CD4-positive, alpha-beta T cell treated with Interleukin-2 at 100 ng/mL for 4 hours (primary cell): Measurements from ENCODE around the gene HOXD8.

Source experiments
- DNase-seq: peaks from one replicate; pipeline ENCODE4 v3.0.0-alpha.2; 2020; ENCODE audit warnings: low spot score

The HOXD8 gene

DNA sequence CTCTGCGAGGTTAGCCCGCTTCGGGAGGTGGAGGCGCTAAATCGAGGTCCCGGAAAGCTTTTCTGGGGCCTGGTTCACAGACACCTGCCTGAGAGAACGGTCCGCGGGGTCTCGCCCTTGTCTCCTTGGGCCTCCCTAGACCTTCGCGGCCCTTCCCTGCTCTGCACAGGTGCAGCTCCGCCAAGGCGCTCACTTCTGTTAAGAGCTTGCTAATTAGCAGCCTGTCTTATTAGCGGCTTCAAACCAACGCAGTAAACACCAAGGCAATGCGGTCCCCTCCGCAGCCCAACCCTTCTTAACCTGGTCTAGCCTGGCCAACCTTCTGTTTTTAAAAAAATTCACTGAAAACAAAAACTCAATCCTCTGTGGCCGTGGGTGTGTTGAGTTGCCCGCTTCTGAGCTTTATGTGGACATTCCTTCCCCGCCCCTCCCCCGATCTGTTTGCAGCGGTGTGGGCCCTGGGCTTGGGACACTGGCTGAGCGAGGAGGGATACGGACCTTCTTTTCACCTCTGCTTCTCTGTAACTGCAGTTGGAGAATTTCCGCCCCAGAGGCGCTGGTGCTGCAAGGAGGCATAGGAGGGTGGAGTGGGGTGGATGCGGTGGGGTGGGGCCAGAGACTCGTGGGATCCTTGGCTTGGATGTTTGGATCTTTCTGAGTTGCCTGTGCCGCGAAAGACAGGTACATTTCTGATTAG is 18.4 kb downstream of the HOXD8 start:
- DNase-seq, result no peak

DNA sequence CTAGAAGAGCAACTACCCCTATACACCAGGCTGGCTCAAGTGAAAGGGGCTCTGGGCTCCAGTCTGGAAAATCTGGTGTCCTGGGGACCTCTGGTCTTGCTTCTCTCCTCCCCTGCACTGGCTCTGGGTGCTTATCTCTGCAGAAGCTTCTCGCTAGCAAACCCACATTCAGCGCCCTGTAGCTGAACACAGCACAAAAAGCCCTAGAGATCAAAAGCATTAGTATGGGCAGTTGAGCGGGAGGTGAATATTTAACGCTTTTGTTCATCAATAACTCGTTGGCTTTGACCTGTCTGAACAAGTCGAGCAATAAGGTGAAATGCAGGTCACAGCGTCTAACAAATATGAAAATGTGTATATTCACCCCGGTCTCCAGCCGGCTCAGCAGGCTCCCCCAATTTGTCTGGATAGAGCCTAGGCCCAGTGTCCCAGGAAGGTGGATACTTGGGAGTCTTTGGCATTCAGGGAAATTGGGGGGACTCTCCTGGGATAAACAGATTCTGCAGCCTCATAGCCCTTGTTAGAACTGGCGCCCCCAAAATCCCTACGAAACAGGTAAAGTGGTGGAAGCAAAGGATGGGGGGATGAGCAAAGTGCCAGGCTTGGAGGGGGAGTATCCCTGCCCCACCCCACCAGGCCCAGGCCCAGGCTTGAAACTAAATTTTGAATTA is 19.4 kb downstream of the HOXD8 start:
- no peak for DNase-seq

DNA sequence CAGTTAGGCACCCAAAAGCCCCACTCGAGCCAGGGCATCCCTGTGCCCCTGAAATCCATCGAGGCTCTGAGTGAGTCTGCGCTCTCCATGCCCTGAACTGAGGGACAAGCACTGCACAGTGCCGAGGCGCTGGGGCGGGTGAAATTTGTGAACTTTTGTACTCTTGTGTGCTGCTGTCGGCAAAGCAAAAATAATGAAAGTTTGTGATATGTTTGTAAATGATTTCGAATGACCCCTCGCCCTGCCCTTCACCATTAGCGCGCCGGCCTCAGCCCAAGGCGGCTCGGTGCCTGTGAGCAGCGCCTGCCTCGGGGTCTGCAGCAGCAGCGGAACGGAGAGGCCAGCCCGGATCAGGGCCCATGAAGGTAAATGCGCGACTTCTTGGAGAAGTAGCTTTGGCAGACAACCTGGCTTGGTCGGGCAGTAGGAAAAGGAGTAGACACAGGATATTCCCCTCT is 20.0 kb downstream of the HOXD8 start:
- no peak for DNase-seq

DNA sequence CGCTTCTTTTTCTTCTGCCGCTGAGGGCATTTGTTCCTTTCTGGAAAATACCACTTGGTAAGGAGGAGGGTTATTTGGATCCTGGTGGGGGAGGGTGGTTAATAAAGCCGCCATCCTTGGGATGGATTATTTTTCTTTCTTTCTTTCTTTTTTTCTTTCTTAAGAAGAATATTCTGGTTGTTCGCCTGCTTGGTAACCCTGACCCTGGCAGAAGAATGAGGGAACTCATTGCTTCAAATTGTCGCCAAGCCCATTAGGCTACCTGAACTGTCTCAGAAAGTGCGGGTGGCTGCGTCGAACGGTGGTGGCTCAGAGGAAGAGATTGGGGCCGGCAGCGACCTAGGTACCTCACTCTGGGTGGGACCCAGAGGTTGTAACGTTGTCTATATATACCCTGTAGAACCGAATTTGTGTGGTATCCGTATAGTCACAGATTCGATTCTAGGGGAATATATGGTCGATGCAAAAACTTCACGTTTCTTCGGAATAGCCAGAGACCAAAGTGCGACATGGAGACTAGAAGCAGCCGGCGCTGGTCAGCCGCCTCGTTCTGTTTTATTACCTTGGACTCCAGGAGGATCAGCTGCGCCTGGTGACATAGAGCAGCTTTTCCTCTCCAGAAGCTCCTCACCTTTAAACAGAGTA is 20.6 kb downstream of the HOXD8 start:
- DNase-seq, result no peak

DNA sequence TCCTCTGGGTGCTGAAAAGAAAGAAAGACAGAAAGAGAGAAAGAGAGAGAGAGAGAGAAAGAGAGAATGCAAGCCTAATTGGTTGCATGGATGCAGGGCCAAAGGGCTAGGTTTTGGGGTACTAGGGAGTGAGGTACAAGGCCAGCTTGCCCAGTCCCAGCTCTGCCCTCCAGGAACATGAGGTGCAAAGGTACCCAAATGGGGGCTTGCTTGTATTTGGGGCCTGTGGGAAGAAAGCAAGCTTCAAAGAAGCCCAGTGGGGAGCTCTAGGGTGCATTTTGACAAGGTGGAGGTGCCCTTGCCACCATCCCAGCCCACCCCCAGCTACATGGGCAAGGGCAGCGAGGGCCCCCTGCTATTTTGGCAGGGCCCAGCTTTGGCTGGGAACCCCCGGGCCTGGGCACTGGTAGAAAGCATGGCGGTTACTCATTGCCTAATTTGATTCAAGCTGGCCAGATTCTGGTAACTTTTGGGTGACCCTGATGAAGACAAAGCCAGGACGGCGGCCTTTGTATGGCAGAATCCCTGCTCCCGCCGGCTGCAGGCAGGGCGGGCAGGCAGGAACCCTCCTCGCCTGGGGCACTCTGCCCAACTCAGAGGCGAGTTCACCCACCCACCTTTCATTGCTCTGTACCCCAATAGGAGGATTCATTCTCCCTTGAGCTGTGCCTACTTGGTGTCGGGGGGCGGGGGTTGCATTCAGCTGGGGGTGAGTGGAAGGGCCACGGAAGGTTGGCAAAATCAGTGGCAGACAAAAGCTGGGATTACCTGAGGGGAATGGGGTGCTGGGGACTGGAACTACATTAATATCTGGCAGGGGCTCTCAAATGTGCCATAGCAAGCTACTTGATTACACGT is 21.3 kb downstream of the HOXD8 start:
- no peak for DNase-seq

DNA sequence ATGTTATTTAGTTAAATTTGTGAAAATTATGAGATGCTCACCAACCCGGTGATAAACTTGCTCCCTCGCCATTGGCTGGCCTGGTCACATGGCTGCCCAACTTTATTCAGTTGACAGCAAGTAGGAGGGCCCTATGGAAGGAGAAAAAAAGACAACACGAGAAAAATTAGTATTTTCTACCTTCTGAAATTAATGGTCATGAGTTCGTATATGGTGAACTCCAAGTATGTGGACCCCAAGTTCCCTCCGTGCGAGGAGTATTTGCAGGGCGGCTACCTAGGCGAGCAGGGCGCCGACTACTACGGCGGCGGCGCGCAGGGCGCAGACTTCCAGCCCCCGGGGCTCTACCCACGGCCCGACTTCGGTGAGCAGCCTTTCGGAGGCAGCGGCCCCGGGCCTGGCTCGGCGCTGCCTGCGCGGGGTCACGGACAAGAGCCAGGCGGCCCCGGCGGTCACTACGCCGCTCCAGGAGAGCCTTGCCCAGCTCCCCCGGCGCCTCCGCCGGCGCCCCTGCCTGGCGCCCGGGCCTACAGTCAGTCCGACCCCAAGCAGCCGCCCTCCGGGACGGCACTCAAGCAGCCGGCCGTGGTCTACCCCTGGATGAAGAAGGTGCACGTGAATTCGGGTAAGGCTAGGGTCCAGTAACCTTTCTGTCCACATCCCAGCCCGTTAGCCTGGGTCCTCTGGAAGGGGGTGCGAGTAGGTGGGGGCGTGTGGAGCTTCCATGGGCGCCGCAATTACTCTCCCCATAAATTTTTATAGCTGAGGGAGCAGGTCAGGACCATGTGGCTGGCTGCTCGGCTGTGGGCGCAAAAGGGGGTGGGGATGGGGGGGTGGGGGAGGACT is 22.2 kb downstream of the HOXD8 start, which contains the start of gene HOXD4:
HOXD4 (plus strand) TSS at position 109 of the 846 bp plus-strand sequence; CDS start at position 193, 84 bp downstream.
- DNase-seq, result no peak

DNA sequence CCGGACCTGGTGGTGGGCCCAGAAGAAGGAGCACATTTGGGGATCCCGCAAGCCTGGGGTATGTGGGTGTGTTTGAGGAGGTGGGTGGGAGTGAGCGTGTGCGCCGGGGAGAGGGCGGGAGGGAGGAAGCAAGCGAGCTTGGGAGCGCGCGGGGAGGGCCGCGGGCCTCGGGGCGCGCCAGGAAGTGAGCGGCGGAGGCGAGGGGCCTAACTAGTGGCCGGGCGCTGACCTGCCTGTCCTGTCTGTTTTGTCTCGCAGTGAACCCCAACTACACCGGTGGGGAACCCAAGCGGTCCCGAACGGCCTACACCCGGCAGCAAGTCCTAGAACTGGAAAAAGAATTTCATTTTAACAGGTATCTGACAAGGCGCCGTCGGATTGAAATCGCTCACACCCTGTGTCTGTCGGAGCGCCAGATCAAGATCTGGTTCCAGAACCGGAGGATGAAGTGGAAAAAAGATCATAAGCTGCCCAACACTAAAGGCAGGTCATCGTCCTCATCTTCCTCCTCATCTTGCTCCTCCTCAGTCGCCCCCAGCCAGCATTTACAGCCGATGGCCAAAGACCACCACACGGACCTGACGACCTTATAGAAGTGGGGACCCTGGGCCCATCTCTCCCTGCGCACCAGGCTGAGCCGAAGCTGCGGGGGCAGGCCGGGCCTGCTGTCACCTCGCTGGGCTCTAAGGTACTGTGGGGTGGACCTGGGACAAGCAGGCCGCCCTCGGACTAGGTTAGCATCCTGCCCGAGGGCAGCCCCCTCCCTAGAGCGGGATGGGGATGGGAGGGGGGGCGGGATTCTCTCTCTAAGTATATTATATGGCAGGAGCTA is 23.1 kb downstream of the HOXD8 start:
- DNase-seq, result no peak

DNA sequence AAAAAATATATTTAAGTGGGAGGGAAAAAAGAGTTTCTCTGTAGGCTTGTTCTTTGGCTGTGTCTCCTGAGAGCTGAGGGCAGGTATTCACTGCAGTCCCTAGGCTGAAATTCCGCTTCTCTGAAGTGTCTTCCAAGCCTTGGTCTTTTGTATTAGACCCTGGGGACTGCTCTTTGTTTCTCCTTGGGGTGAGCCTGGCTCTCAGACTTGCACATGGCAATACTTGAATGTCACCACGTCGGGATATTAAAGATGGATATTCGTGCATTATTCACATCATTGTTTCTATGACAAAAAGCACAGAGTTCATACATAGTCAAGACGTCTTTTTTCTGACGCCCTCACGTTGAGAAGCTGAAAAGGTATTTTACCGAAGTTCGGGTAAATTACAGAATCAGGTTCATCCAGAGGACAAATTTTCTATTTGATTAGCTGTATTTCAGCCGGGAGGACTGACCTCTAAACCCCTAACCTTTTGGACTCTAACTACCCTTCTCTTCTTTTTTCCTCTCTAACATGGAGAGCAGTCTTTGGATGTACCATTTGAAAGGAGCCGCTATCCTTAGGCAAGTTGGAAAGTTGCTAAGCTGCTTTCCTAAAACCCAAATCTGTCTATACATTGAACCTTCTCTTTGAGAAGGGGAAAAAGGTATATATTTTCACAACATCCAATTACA is 25.2 kb downstream of the HOXD8 start:
- DNase-seq, result no peak

DNA sequence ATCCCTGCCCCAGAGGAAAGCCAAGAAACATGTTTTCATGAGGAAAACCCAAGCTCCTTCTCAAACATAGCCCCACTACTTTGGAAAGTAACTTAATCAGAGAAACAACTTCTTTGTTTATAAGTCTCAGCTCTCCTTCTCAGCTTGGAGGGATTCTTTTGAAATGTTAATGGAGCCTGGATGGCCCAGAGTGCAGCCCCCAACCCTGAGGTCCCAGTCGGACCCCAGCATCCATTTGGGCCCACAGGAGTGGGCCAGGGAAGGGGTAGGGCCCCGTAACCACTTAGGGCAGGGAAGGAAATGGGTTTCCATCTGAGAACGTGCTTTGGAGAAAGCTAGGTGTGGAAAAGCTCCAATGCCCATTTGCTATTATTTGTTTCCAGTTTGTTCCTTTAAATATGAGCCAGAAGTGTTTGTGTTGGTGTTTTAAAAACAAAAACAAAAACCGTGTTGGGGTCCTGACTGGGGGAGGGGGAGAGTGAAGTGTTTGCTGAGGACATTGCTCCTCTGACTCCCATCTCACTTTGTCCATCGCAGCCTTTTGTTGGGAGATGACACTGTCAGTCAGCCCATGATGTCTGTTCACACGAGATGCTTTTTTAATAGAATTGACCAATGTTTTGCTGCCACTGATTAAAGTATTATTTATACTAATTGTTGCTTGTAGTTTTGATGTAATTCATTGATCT is 26.0 kb downstream of the HOXD8 start:
- no peak for DNase-seq

DNA sequence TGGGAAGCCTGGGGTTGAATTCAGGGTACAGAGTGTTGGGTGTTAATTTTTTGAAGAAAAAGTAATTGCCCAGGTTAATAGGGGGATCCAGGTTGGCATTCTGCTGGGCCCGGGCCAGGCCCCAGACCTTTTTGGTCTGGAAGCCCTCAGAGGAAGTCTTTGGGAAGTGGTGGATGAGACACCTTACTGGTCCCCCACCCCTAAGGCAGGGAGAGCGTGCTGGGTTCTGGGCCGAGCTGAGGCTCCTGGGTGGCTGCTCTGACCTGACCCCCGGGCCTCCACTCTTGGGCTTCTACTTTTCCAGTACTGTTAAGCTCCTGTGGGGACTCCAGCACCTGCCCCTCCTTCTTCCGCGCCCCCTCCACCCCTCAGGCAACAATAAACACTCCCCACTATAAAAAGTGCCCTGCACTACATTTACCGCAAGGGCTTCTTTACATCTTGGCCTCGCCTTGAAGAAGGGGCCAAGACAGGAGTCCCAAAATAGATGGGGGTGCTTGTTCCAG is 26.8 kb downstream of the HOXD8 start:
- no peak for DNase-seq

DNA sequence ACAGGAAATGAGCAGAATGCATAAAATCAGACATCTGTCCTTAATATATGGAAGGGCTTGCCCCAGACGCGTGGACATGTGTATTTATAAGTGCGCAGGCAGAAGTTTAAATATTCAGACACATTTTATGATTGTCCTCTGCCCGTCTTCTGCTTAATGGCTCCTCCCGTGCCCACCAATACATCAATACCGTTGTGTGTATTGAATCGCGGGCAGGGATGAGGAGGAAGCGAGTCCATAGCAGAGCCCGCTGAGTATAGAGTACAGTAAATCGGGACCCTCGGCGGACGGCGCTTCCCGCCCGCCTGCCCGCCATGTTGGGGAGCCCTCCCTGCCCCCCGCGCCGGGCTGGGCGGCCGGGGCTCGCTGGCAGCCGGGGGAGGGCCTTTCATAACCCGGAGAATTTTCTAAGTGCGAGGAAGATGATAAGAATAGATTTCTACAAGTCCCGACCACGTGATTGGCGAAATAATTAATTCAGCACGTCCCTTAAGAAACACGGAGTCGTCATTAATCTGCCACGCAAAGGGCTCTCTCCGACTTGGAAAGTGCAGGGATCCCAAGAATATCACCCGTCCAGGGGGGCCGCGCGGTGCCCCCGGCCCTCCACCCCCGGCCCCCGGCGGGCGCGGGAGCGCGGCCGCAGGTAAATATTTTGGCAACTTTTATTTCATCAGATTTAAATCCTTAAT is 27.4 kb downstream of the HOXD8 start, which contains the start of gene HOXD3:
HOXD3 (plus strand) TSS at position 501 of the 692 bp plus-strand sequence. CDS start 11,808 bp downstream, outside the sequence.
- DNase-seq, result no peak

DNA sequence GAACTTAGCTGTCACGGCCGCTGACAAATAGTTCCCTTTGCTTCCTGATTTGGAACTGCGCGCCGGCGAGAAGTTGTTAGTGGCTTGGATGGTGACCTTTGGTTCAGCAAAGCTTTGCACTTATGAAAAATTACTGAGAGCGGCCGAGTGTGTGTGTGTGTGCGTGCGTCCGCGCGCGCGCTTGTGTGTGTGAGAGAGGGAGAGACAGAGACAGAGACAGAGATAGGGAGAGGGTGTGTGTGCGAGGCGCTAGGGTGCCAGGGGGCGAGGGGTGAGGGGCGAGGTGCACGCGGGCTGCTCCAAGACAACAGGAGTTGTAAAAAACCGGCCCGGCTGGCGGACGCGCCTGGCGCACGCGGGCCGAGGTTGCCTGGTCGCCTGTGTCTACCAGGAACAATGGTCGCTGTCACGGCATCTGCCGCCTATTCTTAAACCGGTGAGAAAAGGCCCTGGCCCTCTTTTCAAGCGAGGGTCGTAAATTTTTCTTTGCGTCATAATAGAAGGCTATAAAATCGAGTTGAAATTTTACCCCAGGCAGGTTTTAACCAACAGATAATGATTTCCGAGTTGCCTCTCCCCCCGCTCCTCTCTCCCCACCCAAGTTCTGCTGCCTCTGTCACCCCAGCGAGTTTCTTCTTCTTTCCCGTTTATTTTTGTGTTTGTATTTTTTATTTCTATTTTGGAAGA is 28.1 kb downstream of the HOXD8 start:
- no peak for DNase-seq

DNA sequence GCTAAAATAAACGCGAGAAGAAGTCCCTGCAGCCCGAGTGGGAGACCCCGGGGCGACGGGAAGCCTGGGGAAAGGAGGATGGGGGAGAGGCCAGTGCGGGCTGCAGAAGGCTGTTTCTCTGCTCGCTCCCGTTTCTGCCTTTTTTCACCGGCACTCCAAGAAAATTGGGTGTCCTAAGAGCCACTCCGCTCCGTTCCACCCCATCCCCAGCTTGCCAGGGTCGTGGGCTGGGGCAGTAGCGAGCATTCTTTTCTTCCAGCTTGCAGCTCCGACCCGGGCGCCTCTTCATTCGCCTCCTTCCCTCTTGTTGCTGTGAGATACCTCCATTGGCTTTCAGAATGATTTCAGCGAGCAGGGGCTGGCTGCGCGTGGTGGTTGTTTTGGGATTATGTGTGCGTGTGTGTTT is 28.7 kb downstream of the HOXD8 start:
- no peak for DNase-seq

DNA sequence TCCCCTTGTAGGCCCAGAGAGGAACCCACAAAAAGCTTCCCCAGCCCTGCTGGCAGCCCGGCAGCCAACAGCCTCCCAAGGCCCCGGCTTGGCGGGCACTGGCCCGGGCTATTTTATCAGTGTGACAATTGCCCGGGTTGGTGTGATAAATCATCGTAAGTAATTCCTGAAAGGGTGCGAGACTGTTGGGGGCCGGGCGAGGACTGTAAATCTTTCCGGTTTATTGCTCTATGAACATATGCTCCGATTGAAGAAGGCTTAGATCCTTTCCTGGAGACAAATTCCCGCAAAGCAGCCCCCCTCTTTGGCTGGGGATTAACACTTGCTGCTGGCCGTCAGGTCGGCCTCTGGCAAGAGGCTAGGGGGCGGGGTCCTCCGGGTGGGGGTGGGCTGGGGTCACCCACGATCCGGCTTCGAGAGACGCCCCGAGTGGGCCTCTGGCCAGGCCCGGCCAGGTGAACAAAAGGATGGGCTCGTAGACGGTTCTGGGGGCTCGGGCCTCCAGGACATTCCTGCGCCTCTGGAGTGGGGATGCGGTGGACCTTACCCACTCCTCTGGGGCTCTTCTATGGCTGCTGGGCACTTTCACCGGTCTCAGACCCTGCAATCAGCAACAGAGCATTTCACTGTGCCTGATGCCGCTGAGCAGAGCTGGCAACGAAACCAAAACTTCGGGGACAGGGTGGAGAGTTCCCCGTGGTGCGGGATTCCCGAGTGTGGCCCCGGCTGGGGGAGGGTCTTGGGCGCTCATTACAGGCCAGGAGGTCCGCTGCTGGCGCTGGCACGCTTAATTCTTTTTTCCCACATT is 29.6 kb downstream of the HOXD8 start:
- DNase-seq, result no peak

DNA sequence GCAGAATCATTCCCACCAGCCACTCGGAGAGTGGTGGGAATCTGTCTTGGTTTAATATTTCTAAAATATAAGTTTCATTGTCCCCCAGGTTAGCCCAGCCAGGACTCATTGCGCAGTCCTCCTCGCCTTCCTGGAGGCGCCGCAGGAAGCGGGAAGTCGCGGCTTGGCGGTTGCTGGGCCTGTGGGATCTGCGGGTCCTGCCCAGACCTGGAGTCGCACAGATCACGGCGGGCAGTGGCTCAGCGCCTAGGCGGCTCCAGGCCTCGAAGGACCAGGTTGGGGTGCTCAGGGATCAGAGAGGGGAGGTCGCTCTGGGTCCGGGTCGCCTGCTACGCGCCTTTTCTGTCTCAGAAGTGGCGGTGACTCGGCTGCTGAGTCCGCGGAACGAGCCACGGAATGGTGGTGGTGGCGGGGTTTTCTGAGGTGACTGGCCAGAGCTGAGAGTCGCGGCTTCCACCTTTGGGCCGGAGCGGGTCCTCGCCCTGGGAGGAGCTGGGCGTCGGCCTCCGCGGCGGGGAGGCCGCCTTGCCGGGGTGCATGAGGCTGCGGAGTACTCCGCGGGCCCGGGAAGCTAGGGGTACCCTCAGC is 30.3 kb downstream of the HOXD8 start:
- no peak for DNase-seq

DNA sequence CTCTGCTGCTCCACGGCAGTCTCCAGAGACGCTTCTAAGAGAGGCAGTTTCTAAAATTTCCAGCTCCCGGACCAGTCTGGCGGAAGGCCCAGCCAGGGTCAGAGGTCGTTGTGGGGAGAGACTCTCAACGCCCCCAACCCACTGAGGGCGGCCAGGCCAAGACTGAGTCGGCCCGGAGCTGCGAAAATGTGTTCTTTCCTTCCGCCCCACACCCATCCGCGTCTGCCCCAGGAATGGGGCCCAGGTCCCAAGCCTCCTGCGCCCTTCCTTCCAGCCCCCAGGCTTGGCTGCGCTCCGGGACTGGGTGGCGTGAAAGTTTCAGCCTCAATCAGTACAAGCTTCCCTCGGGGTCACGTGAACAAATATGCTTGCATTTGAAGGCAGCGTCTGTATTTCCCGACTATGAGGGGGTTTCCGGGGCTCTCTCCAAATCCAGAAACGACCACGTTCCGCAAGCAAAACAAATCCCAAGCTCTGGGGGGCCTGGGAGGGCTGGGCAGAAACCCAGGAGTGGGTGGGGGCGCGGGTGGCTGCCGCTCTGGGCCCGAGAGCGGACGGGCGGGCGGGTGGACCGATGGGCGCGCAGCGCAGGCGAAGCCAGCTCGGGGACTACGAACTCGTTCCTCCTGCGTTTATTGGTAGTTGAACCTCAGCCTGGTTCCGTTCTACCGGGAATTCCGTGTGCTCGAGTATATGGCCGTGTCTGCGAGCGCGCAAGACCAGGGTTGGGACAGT is 30.9 kb downstream of the HOXD8 start:
- DNase-seq, result no peak
